Stimulated activated CD8-positive, alpha-beta memory T cell treated with anti-CD3 and anti-CD28 coated beads, Interleukin-12 subunit alpha, Interleukin-12 subunit beta, amount 100 ng/mL, for 24 hours (primary cell): Measurements from ENCODE around the gene APOBEC3B.
"Not testable (repeated sequence)": the region's sequence is repeated elsewhere in the genome, so short reads cannot be mapped to it uniquely, and the experiment has no call there.

Experiments used
- DNase-seq: peaks from one replicate; pipeline ENCODE4 v3.0.0-alpha.2; 2020; ENCODE audit errors: extremely low read depth

Gene APOBEC3B

GRCh38 chr22:38981992-38982927 lies at the start of gene APOBEC3B:
TSS of gene APOBEC3B (plus strand) at chr22:38982347. CDS start at chr22:38982454, 107 bp downstream.
- no peak for DNase-seq

- DNase-seq, result no peak
Observed at GRCh38 chr22:38935023-38935422, 47.1 kb upstream of the APOBEC3B start.

- DNase-seq, result no peak
Observed at GRCh38 chr22:38935616-38936015, 46.5 kb upstream of the APOBEC3B start.

GRCh38 chr22:38936562-38936961 lies 45.6 kb upstream of the APOBEC3B start:
- no peak for DNase-seq

GRCh38 chr22:38937036-38937435 lies 45.1 kb upstream of the APOBEC3B start:
- no peak for DNase-seq

GRCh38 chr22:38937541-38937940 lies 44.6 kb upstream of the APOBEC3B start:
- DNase-seq, result no peak

GRCh38 chr22:38938221-38938620 lies 43.9 kb upstream of the APOBEC3B start:
- DNase-seq, result no peak

GRCh38 chr22:38938925-38939324 lies 43.2 kb upstream of the APOBEC3B start:
- no peak for DNase-seq

- no peak for DNase-seq
Observed at GRCh38 chr22:38940811-38941384, 41.2 kb upstream of the APOBEC3B start.

- peak; percentile 57 for DNase-seq
Observed at GRCh38 chr22:38941488-38941987, 40.6 kb upstream of the APOBEC3B start.

GRCh38 chr22:38942702-38943101 lies 39.4 kb upstream of the APOBEC3B start:
- DNase-seq, result no peak

GRCh38 chr22:38943201-38943600 lies 38.9 kb upstream of the APOBEC3B start:
- no peak for DNase-seq

- no peak for DNase-seq
Observed at GRCh38 chr22:38943882-38944281, 38.3 kb upstream of the APOBEC3B start.

- DNase-seq, result no peak
Observed at GRCh38 chr22:38944653-38945052, 37.5 kb upstream of the APOBEC3B start.

GRCh38 chr22:38945706-38946338 lies 36.3 kb upstream of the APOBEC3B start:
- DNase-seq, result not testable (repeated sequence)

GRCh38 chr22:38946771-38947170 lies 35.4 kb upstream of the APOBEC3B start:
- DNase-seq, result no peak

- DNase-seq, result no peak
Observed at GRCh38 chr22:38947321-38948140, 34.6 kb upstream of the APOBEC3B start.

- DNase-seq, result no peak
Observed at GRCh38 chr22:38948181-38948940, 33.8 kb upstream of the APOBEC3B start.

- no peak for DNase-seq
Observed at GRCh38 chr22:38949889-38950405, 32.2 kb upstream of the APOBEC3B start.

GRCh38 chr22:38950527-38951295 lies 31.4 kb upstream of the APOBEC3B start:
- no peak for DNase-seq
